Erythroblast (primary cell): Measurements from ENCODE around the gene SPATS2L.

Experiments
- GATA1 ChIP-seq: IDR thresholded peaks from 2 replicates; pipeline ENCODE4 v1.6.1; 2011; ENCODE audit warnings: low read depth, mild to moderate bottlenecking, control low read depth, low read length, moderate library complexity
- POLR2A ChIP-seq: IDR thresholded peaks from 2 replicates; pipeline ENCODE4 v1.6.1; 2011; ENCODE audit warnings: mild to moderate bottlenecking, low read length

- no peak for TF ChIP-seq POLR2A
- TF ChIP-seq GATA1, result no peak
These were observed 217.1 kb downstream of the SPATS2L start for GRCh38 chr2:200523604-200524003.
